Sigmoid colon (tissue), 7 donors: ENCODE results near the gene YTHDF1. TPM values are rescaled to one million over a fixed set of nuclear protein-coding genes. Genes with fewer than 3 reads are reported as not detected.

Source experiments
- DNase-seq: peaks from one replicate; pipeline ENCODE4 v3.0.0-alpha.2; 2019
- H3K27ac ChIP-seq, 4 donors: fragments of 200-600 bp; sonication (generic); one replicate each; pipeline ENCODE4 v1.5.1; 2016 to 2019; ENCODE audit warnings: mild to moderate bottlenecking in 1 of 4
- H3K27me3 ChIP-seq, 3 donors: fragments of 200-600 bp; sonication (generic); one replicate each; pipeline ENCODE4 v1.5.1; 2019; ENCODE audit warnings: mild to moderate bottlenecking in 1 of 3
- H3K36me3 ChIP-seq, 4 donors: fragments of 200-600 bp; sonication (generic); one replicate each; pipeline ENCODE4 v1.5.1; 2016 to 2019
- H3K4me1 ChIP-seq, 4 donors: fragments of 200-600 bp; sonication (generic); one replicate each; pipeline ENCODE4 v1.5.1; 2017 to 2019
- H3K4me3 ChIP-seq, 4 donors: fragments of 200-600 bp; sonication (generic); one replicate each; pipeline ENCODE4 v1.5.1; 2017 to 2019; ENCODE audit warnings: mild to moderate bottlenecking in 2 of 4, moderate library complexity in 1 of 4
- H3K9me3 ChIP-seq, 4 donors: fragments of 200-600 bp in 3 of 4; sonication (generic) in 3 of 4; one replicate each; pipeline versions ENCODE4 v1.5.1 to v1.6.1; 2013 to 2019
- CTCF ChIP-seq, 4 experiments: fragments of 450-650 bp in 3 of 4; fragments of 200-600 bp in 1 of 4; IDR thresholded peaks; one replicate each; pipeline ENCODE4 v1.5.1; 2016 to 2019; ENCODE audit warnings: antibody characterized with exemption in 4 of 4, mild to moderate bottlenecking in 3 of 4, moderate library complexity in 2 of 4
- EP300 ChIP-seq, 4 donors: sonication (generic); formaldehyde crosslinking; IDR thresholded peaks; one replicate each; pipeline ENCODE4 v1.6.1; 2017; ENCODE audit warnings: antibody characterized with exemption in 4 of 4
- POLR2A ChIP-seq, 2 donors: fragments of 450-650 bp; IDR thresholded peaks; one replicate each; pipeline ENCODE4 v1.6.1; 2016; ENCODE audit warnings: antibody characterized with exemption in 2 of 2, mild to moderate bottlenecking in 2 of 2, moderate library complexity in 2 of 2
- POLR2AphosphoS5 ChIP-seq, 4 donors: sonication (generic); formaldehyde crosslinking; IDR thresholded peaks; one replicate each; pipeline ENCODE4 v1.6.1; 2017; ENCODE audit warnings: antibody characterized with exemption in 4 of 4
- whole genome bisulfite sequencing, 2 donors: extraction: QIAGEN DNeasy Blood & Tissue Kit; methylation state at CpG; one replicate each; pipeline ENCODE4 v1.1.7; 2013; 5-methylcytosine and 5-hydroxymethylcytosine counted together
- intact Hi-C: fragments of 100-400 bp; cut with DNase I; formaldehyde crosslinking; loops from one replicate; pipeline ENCODE4 v1.15.1; 2023
- polyA plus RNA-seq, 3 donors: library from polyadenylated mRNA; stranded (reverse); fragments of 200-250 nt; gene quantifications; one replicate each; pipeline ENCODE4 v1.2.3, GENCODE V29; 2013
- total RNA-seq, 4 donors: library from RNA; depleted of rRNA; stranded (reverse); fragments of >200 nt; gene quantifications; one replicate each; pipeline ENCODE4 v1.1.0, GENCODE V29; 2016
- donor health status: healthy with polysubstance abuse.
- donor health status: Bipolar disorder and iron deficiency.
- donor health status: healthy.

YTHDF1 gene
- total and polyA plus RNA-seq, 7 donors, result 15.3 to 25.0 (median 22.4) TPM

GRCh38 chr20:63212393-63212730 lies 3.6 kb downstream of the YTHDF1 start:
- H3K36me3 ChIP-seq, result peaks cover 13 to 71% (median 36%) of the 10 kb centered on the region in 4 donors
- H3K27ac ChIP-seq, result no peak overlapping the region
- WGBS, 2 donors, result 82 to 84% methylated on average over 5 of the region's 5 CpGs
- H3K4me1 ChIP-seq, result peaks cover 0 to 52% (median 49%) of the 10 kb centered on the region in 4 donors
- no peak overlapping the region for H3K4me3 ChIP-seq
- DNase-seq, result no peak
- H3K9me3 ChIP-seq, result no peaks in the 10 kb centered on the region
- H3K27me3 ChIP-seq, result no peaks in the 10 kb centered on the region
- intact Hi-C loops, result loop anchor here (10.0 kb wide), 3 partner anchors 258 to 808 kb away; partner anchors contain the start of genes CABLES2, SAMD10 and SLC17A9
- TF ChIP-seq CTCF (IDR thresholded peaks at IDR 0.05) (no peak), POLR2A (IDR thresholded peaks at IDR 0.05) (no peak), POLR2AphosphoS5 (IDR thresholded peaks at IDR 0.05) (no peak), EP300 (IDR thresholded peaks at IDR 0.05) (no peak)

GRCh38 chr20:63210011-63210605 lies 5.8 kb downstream of the YTHDF1 start:
- no peak overlapping the region for H3K27ac ChIP-seq
- no peaks in the 10 kb centered on the region for H3K27me3 ChIP-seq
- H3K4me3 ChIP-seq, result no peak overlapping the region
- TF ChIP-seq POLR2A (IDR thresholded peaks at IDR 0.05) (no peak), CTCF (IDR thresholded peaks at IDR 0.05) (no peak)
- no peaks in the 10 kb centered on the region for H3K9me3 ChIP-seq
- 85 to 89% methylated on average over 11 of the region's 11 CpGs for WGBS, 2 donors
- H3K36me3 ChIP-seq, result peaks cover 13 to 90% (median 38%) of the 10 kb centered on the region in 4 donors
- intact Hi-C loops, result loop anchor here (10.0 kb wide), 3 partner anchors 255 to 805 kb away; partner anchors contain the start of genes CABLES2, SAMD10 and SLC17A9
- peaks cover 0 to 63% (median 53%) of the 10 kb centered on the region in 4 donors for H3K4me1 ChIP-seq
- DNase-seq, result no peak

- WGBS, 2 donors, result 85 to 90% methylated on average over 6 of the region's 6 CpGs
- no peak overlapping the region for H3K27ac ChIP-seq
- TF ChIP-seq POLR2A (IDR thresholded peaks at IDR 0.05) (no peak), EP300 (IDR thresholded peaks at IDR 0.05) (no peak), CTCF (IDR thresholded peaks at IDR 0.05) (no peak), POLR2AphosphoS5 (IDR thresholded peaks at IDR 0.05) (no peak)
These were observed 7.5 kb downstream of the YTHDF1 start for GRCh38 chr20:63208346-63208909.

GRCh38 chr20:63206878-63207277 lies 9.1 kb downstream of the YTHDF1 start:
- H3K9me3 ChIP-seq, result no peaks in the 10 kb centered on the region
- peaks cover 0 to 31% (median 23%) of the 10 kb centered on the region in 4 donors for H3K4me1 ChIP-seq
- TF ChIP-seq POLR2AphosphoS5 (IDR thresholded peaks at IDR 0.05) (peak in 1 of 4 donors; percentile 26), EP300 (IDR thresholded peaks at IDR 0.05) (no peak)
- intact Hi-C loops, result no loop called here
- 78 to 85% methylated on average over 11 of the region's 11 CpGs for WGBS, 2 donors
- H3K4me3 ChIP-seq, result no peak overlapping the region
- H3K36me3 ChIP-seq, result peaks cover 20 to 95% (median 50%) of the 10 kb centered on the region in 4 donors
- DNase-seq, result no peak
- peak overlapping the region; percentile 30 to 71 (median 58) for H3K27ac ChIP-seq
- no peaks in the 10 kb centered on the region for H3K27me3 ChIP-seq

More at GRCh38 chr20:63208346-63208909, 7.5 kb downstream of the YTHDF1 start:
- no peaks in the 10 kb centered on the region for H3K9me3 ChIP-seq
- DNase-seq, result no peak
- peaks cover 0 to 47% (median 39%) of the 10 kb centered on the region in 4 donors for H3K4me1 ChIP-seq
- no peak overlapping the region for H3K4me3 ChIP-seq
- intact Hi-C loops, result no loop called here
- H3K27me3 ChIP-seq, result no peaks in the 10 kb centered on the region
- peaks cover 16 to 95% (median 49%) of the 10 kb centered on the region in 4 donors for H3K36me3 ChIP-seq

- H3K36me3 ChIP-seq, result peaks cover 25 to 95% (median 54%) of the 10 kb centered on the region in 4 donors
- no peaks in the 10 kb centered on the region for H3K9me3 ChIP-seq
- DNase-seq, result no peak
- H3K27ac ChIP-seq, result peak overlapping the region in 3 of 4 donors; percentile 30 to 71 (median 67)
- H3K4me3 ChIP-seq, result no peak overlapping the region
- peaks cover 0 to 22% (median 15%) of the 10 kb centered on the region in 4 donors for H3K4me1 ChIP-seq
- intact Hi-C loops, result no loop called here
- 86 to 89% methylated on average over 10 of the region's 10 CpGs for WGBS, 2 donors
- no peaks in the 10 kb centered on the region for H3K27me3 ChIP-seq
- no peak for TF ChIP-seq EP300 (IDR thresholded peaks at IDR 0.05)
- TF ChIP-seq POLR2A (IDR thresholded peaks at IDR 0.05), result no peak
- TF ChIP-seq POLR2AphosphoS5 (IDR thresholded peaks at IDR 0.05), result no peak
These were observed 10.0 kb downstream of the YTHDF1 start for GRCh38 chr20:63205896-63206295.
